ENCODE measurements around the gene ID2. TPM values are rescaled to one million over a fixed set of nuclear protein-coding genes. Genes with fewer than 3 reads are reported as not detected.

Gene ID2
- polyA plus RNA-seq, 1 donor from 2014 or later, result 71.6 TPM

DNA sequence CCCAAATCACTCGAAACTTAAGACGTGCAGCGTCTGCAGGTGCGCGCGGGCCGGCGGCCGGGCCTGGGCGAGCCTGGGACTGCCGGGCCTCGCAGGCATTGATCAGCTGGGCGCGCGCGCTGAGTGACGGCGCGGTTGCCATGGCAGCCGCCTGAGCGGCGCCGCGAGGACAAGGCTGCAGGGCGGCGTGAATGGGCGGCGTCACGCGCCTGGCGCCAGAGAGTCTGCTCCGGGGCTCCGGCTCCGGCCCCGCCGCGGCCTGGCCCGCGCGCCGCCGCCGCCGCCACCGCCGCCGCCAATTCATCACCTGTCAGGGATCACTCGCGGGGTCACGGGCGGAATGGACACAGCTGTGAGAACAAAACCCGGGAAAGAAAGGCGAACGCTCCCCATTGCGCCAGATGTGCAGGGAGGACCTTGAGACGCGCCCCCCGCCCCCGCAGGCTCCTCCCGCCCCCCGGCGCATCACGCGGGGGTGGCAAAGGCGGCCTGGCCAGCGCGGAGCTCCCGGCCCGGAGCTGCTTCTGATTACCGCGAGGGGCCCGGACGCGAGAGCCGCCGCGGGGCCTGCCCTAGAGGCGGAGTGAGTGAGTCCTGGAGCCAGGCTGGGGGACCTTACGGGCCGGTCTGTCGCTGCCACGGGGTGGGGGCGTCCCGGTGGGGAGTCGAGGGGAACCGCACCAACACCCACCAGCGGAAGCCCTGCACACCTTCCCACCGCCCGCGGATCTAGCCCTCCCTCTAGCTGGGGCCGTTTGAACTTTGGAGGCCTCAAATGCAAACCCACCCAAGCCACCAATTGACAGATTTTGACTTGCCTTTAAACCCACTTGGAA, 2.9 kb upstream of the ID2 start:
- H3K27ac ChIP-seq (ENCODE audit: low read length), result peak overlapping the region; percentile 64
- TF ChIP-seq REST (IDR thresholded peaks at IDR 0.05; ENCODE audit: borderline replicate concordance), result peak; percentile 17
- TF ChIP-seq EZH2 (IDR thresholded peaks at IDR 0.05; ENCODE audit: borderline replicate concordance, insufficient read depth, low read length, poor library complexity, severe bottlenecking), result no peak
- TF ChIP-seq, protein P1, sequence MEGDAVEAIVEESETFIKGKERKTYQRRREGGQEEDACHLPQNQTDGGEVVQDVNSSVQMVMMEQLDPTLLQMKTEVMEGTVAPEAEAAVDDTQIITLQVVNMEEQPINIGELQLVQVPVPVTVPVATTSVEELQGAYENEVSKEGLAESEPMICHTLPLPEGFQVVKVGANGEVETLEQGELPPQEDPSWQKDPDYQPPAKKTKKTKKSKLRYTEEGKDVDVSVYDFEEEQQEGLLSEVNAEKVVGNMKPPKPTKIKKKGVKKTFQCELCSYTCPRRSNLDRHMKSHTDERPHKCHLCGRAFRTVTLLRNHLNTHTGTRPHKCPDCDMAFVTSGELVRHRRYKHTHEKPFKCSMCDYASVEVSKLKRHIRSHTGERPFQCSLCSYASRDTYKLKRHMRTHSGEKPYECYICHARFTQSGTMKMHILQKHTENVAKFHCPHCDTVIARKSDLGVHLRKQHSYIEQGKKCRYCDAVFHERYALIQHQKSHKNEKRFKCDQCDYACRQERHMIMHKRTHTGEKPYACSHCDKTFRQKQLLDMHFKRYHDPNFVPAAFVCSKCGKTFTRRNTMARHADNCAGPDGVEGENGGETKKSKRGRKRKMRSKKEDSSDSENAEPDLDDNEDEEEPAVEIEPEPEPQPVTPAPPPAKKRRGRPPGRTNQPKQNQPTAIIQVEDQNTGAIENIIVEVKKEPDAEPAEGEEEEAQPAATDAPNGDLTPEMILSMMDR (IDR thresholded peaks at IDR 0.05; ENCODE audit: poor library complexity, severe bottlenecking), result peak; percentile 11
- TF ChIP-seq POLR2AphosphoS5 (IDR thresholded peaks at IDR 0.05), result peak; percentile 34
- TF ChIP-seq RAD21 (conservative IDR thresholded peaks at IDR 0.05), result peak; percentile 4
- no peak for TF ChIP-seq SMC3 (conservative IDR thresholded peaks at IDR 0.05; ENCODE audit: poor library complexity)
- no peak for TF ChIP-seq TAF1 (IDR thresholded peaks at IDR 0.05; ENCODE audit: low read depth)
- no peak for TF ChIP-seq MXI1 (conservative IDR thresholded peaks at IDR 0.05; ENCODE audit: poor library complexity, severe bottlenecking)
- TF ChIP-seq EP300 (conservative IDR thresholded peaks at IDR 0.05; ENCODE audit: poor library complexity, severe bottlenecking), result peak; percentile 87
- no peaks in the 10 kb centered on the region for H4K20me1 ChIP-seq (ENCODE audit: insufficient read depth)
- H3K27me3 ChIP-seq (ENCODE audit: insufficient read depth, low read depth, low read length), result peaks cover 28% of the 10 kb centered on the region
- H3K4me3 ChIP-seq (ENCODE audit: low read length), result peak overlapping the region; percentile 74
- H3K9ac ChIP-seq (ENCODE audit: low read length), result peak overlapping the region; percentile 67
- H3K9me2 ChIP-seq (ENCODE audit: insufficient read depth, low read length), result no peaks in the 10 kb centered on the region
- no peak overlapping the region for H2AFZ ChIP-seq (ENCODE audit: low read depth, low read length)
- H3K36me3 ChIP-seq (ENCODE audit: insufficient read depth, low read length), result no peaks in the 10 kb centered on the region
- peaks cover 13% of the 10 kb centered on the region for H3K79me2 ChIP-seq (replicated peaks; ENCODE audit: insufficient read depth, low read length)
- H3F3A ChIP-seq (ENCODE audit: insufficient read depth, low read length, poor library complexity, severe bottlenecking), result no peaks in the 10 kb centered on the region
- peaks cover 10% of the 10 kb centered on the region for H3K9me3 ChIP-seq (ENCODE audit: low read length)
- peak overlapping the region; percentile 63 for H3K4me2 ChIP-seq (ENCODE audit: low read length)

DNA sequence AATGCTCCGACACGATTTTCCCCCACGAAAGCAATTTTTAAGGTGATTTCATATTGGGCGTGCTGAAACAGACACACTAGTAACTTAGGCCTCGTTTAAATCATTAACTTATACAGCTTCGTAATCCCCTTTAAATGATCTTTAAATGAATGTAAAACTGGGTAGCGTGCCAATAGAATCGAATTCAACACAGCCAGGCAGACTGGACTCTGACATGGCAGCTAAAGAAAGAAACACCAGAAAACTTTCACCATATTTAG, 2.4 kb upstream of the ID2 start:
- no peak overlapping the region for H3K27ac ChIP-seq (ENCODE audit: low read length)
- H3K36me3 ChIP-seq (ENCODE audit: insufficient read depth, low read length), result no peaks in the 10 kb centered on the region
- TF ChIP-seq EP300 (conservative IDR thresholded peaks at IDR 0.05; ENCODE audit: poor library complexity, severe bottlenecking) (no peak), REST (IDR thresholded peaks at IDR 0.05; ENCODE audit: borderline replicate concordance) (no peak), EZH2 (IDR thresholded peaks at IDR 0.05; ENCODE audit: borderline replicate concordance, insufficient read depth, low read length, poor library complexity, severe bottlenecking) (no peak), POLR2AphosphoS5 (IDR thresholded peaks at IDR 0.05) (no peak), SMC3 (conservative IDR thresholded peaks at IDR 0.05; ENCODE audit: poor library complexity) (no peak), TAF1 (IDR thresholded peaks at IDR 0.05; ENCODE audit: low read depth) (no peak), RAD21 (conservative IDR thresholded peaks at IDR 0.05) (no peak), MXI1 (conservative IDR thresholded peaks at IDR 0.05; ENCODE audit: poor library complexity, severe bottlenecking) (no peak)
- TF ChIP-seq, protein P1 (IDR thresholded peaks at IDR 0.05; ENCODE audit: poor library complexity, severe bottlenecking), result no peak
- H2AFZ ChIP-seq (ENCODE audit: low read depth, low read length), result no peak overlapping the region
- peak overlapping the region; percentile 74 for H3K4me3 ChIP-seq (ENCODE audit: low read length)
- peaks cover 10% of the 10 kb centered on the region for H3K9me3 ChIP-seq (ENCODE audit: low read length)
- H3F3A ChIP-seq (ENCODE audit: insufficient read depth, low read length, poor library complexity, severe bottlenecking), result no peaks in the 10 kb centered on the region
- H3K27me3 ChIP-seq (ENCODE audit: insufficient read depth, low read depth, low read length), result peaks cover 29% of the 10 kb centered on the region
- H4K20me1 ChIP-seq (ENCODE audit: insufficient read depth), result no peaks in the 10 kb centered on the region
- H3K9me2 ChIP-seq (ENCODE audit: insufficient read depth, low read length), result no peaks in the 10 kb centered on the region
- peaks cover 14% of the 10 kb centered on the region for H3K79me2 ChIP-seq (replicated peaks; ENCODE audit: insufficient read depth, low read length)
- H3K4me2 ChIP-seq (ENCODE audit: low read length), result peak overlapping the region; percentile 63
- peak overlapping the region; percentile 67 for H3K9ac ChIP-seq (ENCODE audit: low read length)

Measured in neural cell (in vitro differentiated cells).